ENCODE results near the gene NCOA3. TPM values are rescaled to one million over a fixed set of nuclear protein-coding genes. Genes with fewer than 3 reads are reported as not detected.

Gene NCOA3
- total and polyA plus RNA-seq, 2 experiments from 2014 or later: 6.7 to 25.8 TPM

DNA sequence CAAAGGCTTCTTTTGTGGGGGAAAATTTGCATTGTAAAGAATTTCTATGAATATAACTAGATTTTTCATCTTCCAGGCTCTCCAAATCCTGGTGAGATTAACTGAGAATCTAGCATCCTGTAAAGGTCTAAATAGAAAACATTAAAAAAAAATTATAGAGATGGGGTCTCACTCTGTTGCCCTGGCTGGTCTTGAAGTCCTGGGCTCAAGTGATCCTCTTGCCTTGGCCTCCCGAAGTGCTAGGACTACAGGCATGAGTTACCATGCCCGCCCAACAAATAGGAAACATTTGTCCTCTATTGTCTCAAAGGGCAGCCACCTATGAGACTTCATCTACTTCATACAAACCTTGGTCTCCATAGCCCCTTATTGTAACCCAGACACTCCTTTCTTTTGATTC lies 25.2 kb upstream of the NCOA3 start (continued):
- TF ChIP-seq, protein P1, sequence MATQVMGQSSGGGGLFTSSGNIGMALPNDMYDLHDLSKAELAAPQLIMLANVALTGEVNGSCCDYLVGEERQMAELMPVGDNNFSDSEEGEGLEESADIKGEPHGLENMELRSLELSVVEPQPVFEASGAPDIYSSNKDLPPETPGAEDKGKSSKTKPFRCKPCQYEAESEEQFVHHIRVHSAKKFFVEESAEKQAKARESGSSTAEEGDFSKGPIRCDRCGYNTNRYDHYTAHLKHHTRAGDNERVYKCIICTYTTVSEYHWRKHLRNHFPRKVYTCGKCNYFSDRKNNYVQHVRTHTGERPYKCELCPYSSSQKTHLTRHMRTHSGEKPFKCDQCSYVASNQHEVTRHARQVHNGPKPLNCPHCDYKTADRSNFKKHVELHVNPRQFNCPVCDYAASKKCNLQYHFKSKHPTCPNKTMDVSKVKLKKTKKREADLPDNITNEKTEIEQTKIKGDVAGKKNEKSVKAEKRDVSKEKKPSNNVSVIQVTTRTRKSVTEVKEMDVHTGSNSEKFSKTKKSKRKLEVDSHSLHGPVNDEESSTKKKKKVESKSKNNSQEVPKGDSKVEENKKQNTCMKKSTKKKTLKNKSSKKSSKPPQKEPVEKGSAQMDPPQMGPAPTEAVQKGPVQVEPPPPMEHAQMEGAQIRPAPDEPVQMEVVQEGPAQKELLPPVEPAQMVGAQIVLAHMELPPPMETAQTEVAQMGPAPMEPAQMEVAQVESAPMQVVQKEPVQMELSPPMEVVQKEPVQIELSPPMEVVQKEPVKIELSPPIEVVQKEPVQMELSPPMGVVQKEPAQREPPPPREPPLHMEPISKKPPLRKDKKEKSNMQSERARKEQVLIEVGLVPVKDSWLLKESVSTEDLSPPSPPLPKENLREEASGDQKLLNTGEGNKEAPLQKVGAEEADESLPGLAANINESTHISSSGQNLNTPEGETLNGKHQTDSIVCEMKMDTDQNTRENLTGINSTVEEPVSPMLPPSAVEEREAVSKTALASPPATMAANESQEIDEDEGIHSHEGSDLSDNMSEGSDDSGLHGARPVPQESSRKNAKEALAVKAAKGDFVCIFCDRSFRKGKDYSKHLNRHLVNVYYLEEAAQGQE (IDR thresholded peaks at IDR 0.05; ENCODE audit: unreplicated experiment): no peak
- TF ChIP-seq CREB1 (CRISPR knock-in tag; IDR thresholded peaks at IDR 0.05; ENCODE audit: low read depth): no peak

DNA sequence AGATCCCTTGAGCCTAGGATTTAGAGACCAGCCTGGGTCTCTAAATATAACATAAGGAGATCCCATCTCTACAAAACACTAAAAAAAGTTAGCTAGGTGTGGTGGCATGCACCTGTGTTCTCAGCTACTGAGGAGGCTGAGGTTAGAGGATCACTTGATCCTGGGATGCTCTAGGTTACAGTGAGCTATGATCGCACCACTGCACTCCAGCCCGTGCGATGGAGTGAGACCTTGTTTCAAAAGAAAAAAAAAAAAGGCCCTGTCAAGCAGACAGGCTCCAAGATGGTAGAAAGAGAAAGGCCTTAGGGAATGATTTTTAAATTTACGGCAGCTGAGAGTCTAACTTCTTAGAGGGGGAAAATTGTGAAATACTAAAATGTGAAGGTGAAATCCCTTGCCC lies 22.6 kb upstream of the NCOA3 start:
- H3K4me1 ChIP-seq (ENCODE audit: insufficient read depth): no peaks in the 10 kb centered on the region
- no peaks in the 10 kb centered on the region for H3K9me3 Mint-ChIP-seq
- no peaks in the 10 kb centered on the region for H3F3A ChIP-seq (replicated peaks; ENCODE audit: low read depth)
- no peaks in the 10 kb centered on the region for H3K9me2 ChIP-seq (ENCODE audit: insufficient read depth)
- no peak for DNase-seq (ENCODE audit: low spot score)
- H3K27ac ChIP-seq (ENCODE audit: low read depth): no peak overlapping the region; the same call in 1 of the 2 replicates
- ATAC-seq: no peak
- H3K4me3 ChIP-seq: no peak overlapping the region
- no peak overlapping the region for H3K27ac Mint-ChIP-seq
- no peaks in the 10 kb centered on the region for H3K36me3 ChIP-seq (ENCODE audit: insufficient read depth)
- peaks cover 3% of the 10 kb centered on the region for H3K27me3 Mint-ChIP-seq (ENCODE audit: insufficient read depth, low read depth, poor library complexity)
- no peak overlapping the region for H3K4me2 ChIP-seq
- no peak overlapping the region for H2AFZ ChIP-seq
- H3K4me1 Mint-ChIP-seq: no peaks in the 10 kb centered on the region
- no peaks in the 10 kb centered on the region for H3K36me3 Mint-ChIP-seq (ENCODE audit: low read depth)
- H3K27me3 ChIP-seq (ENCODE audit: insufficient read depth): no peaks in the 10 kb centered on the region
- no peaks in the 10 kb centered on the region for H3K79me2 ChIP-seq (replicated peaks; ENCODE audit: insufficient read depth)
- no peaks in the 10 kb centered on the region for H4K20me1 ChIP-seq (replicated peaks; ENCODE audit: insufficient read depth)
- H3K4me3 Mint-ChIP-seq: no peak overlapping the region
- no peak for TF ChIP-seq ETS1 (IDR thresholded peaks at IDR 0.05)
- no peak for TF ChIP-seq ZNF462 (CRISPR knock-in tag; IDR thresholded peaks at IDR 0.05)
- no peak for TF ChIP-seq ZNF114 (CRISPR knock-in tag; IDR thresholded peaks at IDR 0.05)
- TF ChIP-seq JUNB (IDR thresholded peaks at IDR 0.05; ENCODE audit: unreplicated experiment): no peak
- TF ChIP-seq ZNF331 (CRISPR knock-in tag; IDR thresholded peaks at IDR 0.05; ENCODE audit: low read depth): no peak
- TF ChIP-seq POLR2AphosphoS5 (IDR thresholded peaks at IDR 0.05; ENCODE audit: low read depth): no peak
- no peak for TF ChIP-seq CREB1 (CRISPR knock-in tag; IDR thresholded peaks at IDR 0.05; ENCODE audit: low read depth)
- TF ChIP-seq STAT1 (IDR thresholded peaks at IDR 0.05; ENCODE audit: unreplicated experiment): no peak
- TF ChIP-seq EZH2phosphoT487 (IDR thresholded peaks at IDR 0.05; ENCODE audit: unreplicated experiment): no peak
- no peak for TF ChIP-seq NANOG (IDR thresholded peaks at IDR 0.05; ENCODE audit: borderline replicate concordance)
- no peak for TF ChIP-seq CTCF (conservative IDR thresholded peaks at IDR 0.05; ENCODE audit: low read depth in 2 of 2)

Data from GM23338 (cell line).